K562 (cell line): ENCODE measurements around the gene ATG14. TPM values are rescaled to one million over a fixed set of nuclear protein-coding genes. Genes with fewer than 3 reads are reported as not detected.

Source experiments
- BDP1 ChIP-seq: IDR thresholded peaks from 3 replicates; pipeline ENCODE4 v1.6.1; 2011; ENCODE audit not compliant: insufficient read length, insufficient read depth
- KLF16 ChIP-seq: IDR thresholded peaks from 2 replicates; pipeline ENCODE4 v1.6.1; 2016; ENCODE audit warnings: antibody characterized with exemption
- polyA plus RNA-seq, 8 experiments: library from polyadenylated mRNA; depleted of rRNA in 4 of 8; stranded (reverse) in 5 of 8; unstranded in 3 of 8; fragments of >200 nt; fragmentation: Nextera tagmentation in 2 of 8; fragmentation: Illumina TruSeq in 1 of 8; extraction: Ambion mirVana in 2 of 8; extraction: Trizol in 1 of 8; gene quantifications; 2 replicates each; pipeline versions ENCODE4 v1.2.1 to v1.2.3, GENCODE V29; 2011 to 2014; ENCODE audit warnings: inconsistent platforms in 1 of 8, missing spikeins in 1 of 8
- total RNA-seq, 7 experiments: library from RNA; depleted of rRNA in 6 of 7; stranded (reverse); fragments of >200 nt in 6 of 7; fragmentation: Illumina TruSeq in 2 of 7; extraction: Trizol in 2 of 7; gene quantifications; 2 replicates each; pipeline versions ENCODE4 v1.2.1 to v1.2.3, GENCODE V29; 2011 to 2021; ENCODE audit warnings: low replicate concordance in 1 of 7
- TF ChIP-seq, protein P1 (sequence below): fragments of 450-650 bp; IDR thresholded peaks from 2 replicates; pipeline ENCODE4 v1.6.1; 2016; ENCODE audit warnings: mild to moderate bottlenecking, moderate library complexity
- TF ChIP-seq, protein P2 (sequence below), 2 experiments: fragments of 450-650 bp in 1 of 2; sonication (generic) in 1 of 2; formaldehyde crosslinking; conservative IDR thresholded peaks; 2 replicates each; pipeline versions ENCODE4 v1.4.0 to v1.8.1; 2020 to 2022; ENCODE audit warnings: mild to moderate bottlenecking in 1 of 2, missing genetic modification reagents in 1 of 2
- TF ChIP-seq, protein P3 (sequence below): fragments of 450-650 bp; IDR thresholded peaks from 2 replicates; pipeline ENCODE4 v1.6.1; 2016
- TF ChIP-seq, protein P4 (sequence below): sonication (generic); formaldehyde crosslinking; IDR thresholded peaks from 2 replicates; pipeline ENCODE4 v1.8.1; 2023; ENCODE audit warnings: missing genetic modification reagents, mild to moderate bottlenecking, borderline replicate concordance

The ATG14 gene
- total and polyA plus RNA-seq, 9 of the 15 experiments (the other 6 are each of a cell fraction or from before 2014, with no cell fraction given) = 0.55 to 4.2 (median 3.5) TPM

DNA sequence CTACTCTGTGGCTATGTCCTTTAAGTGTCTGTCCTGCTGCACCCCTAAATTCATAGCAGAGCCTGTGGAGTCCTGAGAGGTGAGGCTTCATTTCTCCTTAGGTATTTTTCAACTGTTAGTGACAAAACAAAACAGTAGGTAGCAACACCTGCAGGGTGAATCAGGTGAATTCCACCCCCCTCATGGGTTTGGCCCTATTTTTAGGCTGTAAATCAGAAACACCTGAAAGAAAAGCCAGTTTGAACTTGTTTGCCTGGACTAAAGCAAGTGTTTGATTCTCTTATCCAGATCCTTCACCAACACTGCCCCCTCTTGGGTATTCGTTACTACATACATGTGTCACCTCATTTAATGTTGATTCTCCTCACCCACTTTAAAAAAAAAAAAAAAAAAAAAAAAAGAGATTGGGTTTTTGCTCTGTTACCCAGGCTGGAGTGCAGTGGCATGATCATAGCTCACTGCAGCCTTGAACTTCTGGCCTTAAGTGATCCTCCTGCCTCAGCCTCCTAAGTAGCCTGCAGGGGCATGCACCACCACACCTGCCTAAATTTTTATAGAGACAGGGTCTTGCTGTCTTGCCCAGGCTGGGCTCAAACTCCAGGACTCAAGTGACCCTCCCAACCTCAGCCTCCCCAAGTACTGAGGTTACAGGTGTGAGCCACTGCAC is 18.5 kb upstream of the ATG14 start (continued):
- TF ChIP-seq, protein P1, sequence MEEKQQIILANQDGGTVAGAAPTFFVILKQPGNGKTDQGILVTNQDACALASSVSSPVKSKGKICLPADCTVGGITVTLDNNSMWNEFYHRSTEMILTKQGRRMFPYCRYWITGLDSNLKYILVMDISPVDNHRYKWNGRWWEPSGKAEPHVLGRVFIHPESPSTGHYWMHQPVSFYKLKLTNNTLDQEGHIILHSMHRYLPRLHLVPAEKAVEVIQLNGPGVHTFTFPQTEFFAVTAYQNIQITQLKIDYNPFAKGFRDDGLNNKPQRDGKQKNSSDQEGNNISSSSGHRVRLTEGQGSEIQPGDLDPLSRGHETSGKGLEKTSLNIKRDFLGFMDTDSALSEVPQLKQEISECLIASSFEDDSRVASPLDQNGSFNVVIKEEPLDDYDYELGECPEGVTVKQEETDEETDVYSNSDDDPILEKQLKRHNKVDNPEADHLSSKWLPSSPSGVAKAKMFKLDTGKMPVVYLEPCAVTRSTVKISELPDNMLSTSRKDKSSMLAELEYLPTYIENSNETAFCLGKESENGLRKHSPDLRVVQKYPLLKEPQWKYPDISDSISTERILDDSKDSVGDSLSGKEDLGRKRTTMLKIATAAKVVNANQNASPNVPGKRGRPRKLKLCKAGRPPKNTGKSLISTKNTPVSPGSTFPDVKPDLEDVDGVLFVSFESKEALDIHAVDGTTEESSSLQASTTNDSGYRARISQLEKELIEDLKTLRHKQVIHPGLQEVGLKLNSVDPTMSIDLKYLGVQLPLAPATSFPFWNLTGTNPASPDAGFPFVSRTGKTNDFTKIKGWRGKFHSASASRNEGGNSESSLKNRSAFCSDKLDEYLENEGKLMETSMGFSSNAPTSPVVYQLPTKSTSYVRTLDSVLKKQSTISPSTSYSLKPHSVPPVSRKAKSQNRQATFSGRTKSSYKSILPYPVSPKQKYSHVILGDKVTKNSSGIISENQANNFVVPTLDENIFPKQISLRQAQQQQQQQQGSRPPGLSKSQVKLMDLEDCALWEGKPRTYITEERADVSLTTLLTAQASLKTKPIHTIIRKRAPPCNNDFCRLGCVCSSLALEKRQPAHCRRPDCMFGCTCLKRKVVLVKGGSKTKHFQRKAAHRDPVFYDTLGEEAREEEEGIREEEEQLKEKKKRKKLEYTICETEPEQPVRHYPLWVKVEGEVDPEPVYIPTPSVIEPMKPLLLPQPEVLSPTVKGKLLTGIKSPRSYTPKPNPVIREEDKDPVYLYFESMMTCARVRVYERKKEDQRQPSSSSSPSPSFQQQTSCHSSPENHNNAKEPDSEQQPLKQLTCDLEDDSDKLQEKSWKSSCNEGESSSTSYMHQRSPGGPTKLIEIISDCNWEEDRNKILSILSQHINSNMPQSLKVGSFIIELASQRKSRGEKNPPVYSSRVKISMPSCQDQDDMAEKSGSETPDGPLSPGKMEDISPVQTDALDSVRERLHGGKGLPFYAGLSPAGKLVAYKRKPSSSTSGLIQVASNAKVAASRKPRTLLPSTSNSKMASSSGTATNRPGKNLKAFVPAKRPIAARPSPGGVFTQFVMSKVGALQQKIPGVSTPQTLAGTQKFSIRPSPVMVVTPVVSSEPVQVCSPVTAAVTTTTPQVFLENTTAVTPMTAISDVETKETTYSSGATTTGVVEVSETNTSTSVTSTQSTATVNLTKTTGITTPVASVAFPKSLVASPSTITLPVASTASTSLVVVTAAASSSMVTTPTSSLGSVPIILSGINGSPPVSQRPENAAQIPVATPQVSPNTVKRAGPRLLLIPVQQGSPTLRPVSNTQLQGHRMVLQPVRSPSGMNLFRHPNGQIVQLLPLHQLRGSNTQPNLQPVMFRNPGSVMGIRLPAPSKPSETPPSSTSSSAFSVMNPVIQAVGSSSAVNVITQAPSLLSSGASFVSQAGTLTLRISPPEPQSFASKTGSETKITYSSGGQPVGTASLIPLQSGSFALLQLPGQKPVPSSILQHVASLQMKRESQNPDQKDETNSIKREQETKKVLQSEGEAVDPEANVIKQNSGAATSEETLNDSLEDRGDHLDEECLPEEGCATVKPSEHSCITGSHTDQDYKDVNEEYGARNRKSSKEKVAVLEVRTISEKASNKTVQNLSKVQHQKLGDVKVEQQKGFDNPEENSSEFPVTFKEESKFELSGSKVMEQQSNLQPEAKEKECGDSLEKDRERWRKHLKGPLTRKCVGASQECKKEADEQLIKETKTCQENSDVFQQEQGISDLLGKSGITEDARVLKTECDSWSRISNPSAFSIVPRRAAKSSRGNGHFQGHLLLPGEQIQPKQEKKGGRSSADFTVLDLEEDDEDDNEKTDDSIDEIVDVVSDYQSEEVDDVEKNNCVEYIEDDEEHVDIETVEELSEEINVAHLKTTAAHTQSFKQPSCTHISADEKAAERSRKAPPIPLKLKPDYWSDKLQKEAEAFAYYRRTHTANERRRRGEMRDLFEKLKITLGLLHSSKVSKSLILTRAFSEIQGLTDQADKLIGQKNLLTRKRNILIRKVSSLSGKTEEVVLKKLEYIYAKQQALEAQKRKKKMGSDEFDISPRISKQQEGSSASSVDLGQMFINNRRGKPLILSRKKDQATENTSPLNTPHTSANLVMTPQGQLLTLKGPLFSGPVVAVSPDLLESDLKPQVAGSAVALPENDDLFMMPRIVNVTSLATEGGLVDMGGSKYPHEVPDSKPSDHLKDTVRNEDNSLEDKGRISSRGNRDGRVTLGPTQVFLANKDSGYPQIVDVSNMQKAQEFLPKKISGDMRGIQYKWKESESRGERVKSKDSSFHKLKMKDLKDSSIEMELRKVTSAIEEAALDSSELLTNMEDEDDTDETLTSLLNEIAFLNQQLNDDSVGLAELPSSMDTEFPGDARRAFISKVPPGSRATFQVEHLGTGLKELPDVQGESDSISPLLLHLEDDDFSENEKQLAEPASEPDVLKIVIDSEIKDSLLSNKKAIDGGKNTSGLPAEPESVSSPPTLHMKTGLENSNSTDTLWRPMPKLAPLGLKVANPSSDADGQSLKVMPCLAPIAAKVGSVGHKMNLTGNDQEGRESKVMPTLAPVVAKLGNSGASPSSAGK = no peak
- TF ChIP-seq, protein P2, sequence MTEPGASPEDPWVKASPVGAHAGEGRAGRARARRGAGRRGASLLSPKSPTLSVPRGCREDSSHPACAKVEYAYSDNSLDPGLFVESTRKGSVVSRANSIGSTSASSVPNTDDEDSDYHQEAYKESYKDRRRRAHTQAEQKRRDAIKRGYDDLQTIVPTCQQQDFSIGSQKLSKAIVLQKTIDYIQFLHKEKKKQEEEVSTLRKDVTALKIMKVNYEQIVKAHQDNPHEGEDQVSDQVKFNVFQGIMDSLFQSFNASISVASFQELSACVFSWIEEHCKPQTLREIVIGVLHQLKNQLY (CRISPR knock-in tag; conservative IDR thresholded peaks at IDR 0.05) = no peak
- TF ChIP-seq, protein P3, sequence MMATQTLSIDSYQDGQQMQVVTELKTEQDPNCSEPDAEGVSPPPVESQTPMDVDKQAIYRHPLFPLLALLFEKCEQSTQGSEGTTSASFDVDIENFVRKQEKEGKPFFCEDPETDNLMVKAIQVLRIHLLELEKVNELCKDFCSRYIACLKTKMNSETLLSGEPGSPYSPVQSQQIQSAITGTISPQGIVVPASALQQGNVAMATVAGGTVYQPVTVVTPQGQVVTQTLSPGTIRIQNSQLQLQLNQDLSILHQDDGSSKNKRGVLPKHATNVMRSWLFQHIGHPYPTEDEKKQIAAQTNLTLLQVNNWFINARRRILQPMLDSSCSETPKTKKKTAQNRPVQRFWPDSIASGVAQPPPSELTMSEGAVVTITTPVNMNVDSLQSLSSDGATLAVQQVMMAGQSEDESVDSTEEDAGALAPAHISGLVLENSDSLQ = 0 out of 2 replicates have a peak, but pooled peaks have one; percentile 17
- TF ChIP-seq BDP1 (no peak), KLF16 (0 out of 2 replicates have a peak, but pooled peaks have one; percentile 11)
- TF ChIP-seq, protein P4, sequence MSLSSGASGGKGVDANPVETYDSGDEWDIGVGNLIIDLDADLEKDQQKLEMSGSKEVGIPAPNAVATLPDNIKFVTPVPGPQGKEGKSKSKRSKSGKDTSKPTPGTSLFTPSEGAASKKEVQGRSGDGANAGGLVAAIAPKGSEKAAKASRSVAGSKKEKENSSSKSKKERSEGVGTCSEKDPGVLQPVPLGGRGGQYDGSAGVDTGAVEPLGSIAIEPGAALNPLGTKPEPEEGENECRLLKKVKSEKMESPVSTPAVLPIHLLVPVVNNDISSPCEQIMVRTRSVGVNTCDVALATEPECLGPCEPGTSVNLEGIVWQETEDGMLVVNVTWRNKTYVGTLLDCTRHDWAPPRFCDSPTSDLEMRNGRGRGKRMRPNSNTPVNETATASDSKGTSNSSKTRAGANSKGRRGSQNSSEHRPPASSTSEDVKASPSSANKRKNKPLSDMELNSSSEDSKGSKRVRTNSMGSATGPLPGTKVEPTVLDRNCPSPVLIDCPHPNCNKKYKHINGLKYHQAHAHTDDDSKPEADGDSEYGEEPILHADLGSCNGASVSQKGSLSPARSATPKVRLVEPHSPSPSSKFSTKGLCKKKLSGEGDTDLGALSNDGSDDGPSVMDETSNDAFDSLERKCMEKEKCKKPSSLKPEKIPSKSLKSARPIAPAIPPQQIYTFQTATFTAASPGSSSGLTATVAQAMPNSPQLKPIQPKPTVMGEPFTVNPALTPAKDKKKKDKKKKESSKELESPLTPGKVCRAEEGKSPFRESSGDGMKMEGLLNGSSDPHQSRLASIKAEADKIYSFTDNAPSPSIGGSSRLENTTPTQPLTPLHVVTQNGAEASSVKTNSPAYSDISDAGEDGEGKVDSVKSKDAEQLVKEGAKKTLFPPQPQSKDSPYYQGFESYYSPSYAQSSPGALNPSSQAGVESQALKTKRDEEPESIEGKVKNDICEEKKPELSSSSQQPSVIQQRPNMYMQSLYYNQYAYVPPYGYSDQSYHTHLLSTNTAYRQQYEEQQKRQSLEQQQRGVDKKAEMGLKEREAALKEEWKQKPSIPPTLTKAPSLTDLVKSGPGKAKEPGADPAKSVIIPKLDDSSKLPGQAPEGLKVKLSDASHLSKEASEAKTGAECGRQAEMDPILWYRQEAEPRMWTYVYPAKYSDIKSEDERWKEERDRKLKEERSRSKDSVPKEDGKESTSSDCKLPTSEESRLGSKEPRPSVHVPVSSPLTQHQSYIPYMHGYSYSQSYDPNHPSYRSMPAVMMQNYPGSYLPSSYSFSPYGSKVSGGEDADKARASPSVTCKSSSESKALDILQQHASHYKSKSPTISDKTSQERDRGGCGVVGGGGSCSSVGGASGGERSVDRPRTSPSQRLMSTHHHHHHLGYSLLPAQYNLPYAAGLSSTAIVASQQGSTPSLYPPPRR = no peak
